Heart left ventricle (tissue), 16 donors: Measurements from ENCODE around the gene CLSTN2. TPM values are rescaled to one million over a fixed set of nuclear protein-coding genes. Genes with fewer than 3 reads are reported as not detected.
A peak's percentile ranks its signal among the peaks of the same experiment; 100 is the strongest.

Experiments used
- ATAC-seq, 4 donors: fragments of 200-7000 bp; cut with Tn5 transposase; one replicate each; pipeline ENCODE4 v1.9.1; 2020 to 2022; ENCODE audit warnings: moderate library complexity in 4 of 4, mild to moderate bottlenecking in 3 of 4, moderate number of reproducible peaks in 1 of 4
- DNase-seq, 5 donors: peaks; one replicate each; pipeline ENCODE4 v3.0.0-alpha.2; 2020
- H3K27ac ChIP-seq, 12 donors: fragments of 200-600 bp; sonication (generic) in 4 of 12; one replicate each; pipeline versions ENCODE4 v1.5.0 to v1.8.0; 2016 to 2022; ENCODE audit warnings: mild to moderate bottlenecking in 2 of 12
- H3K27me3 ChIP-seq, 9 donors: fragments of 200-600 bp; sonication (generic) in 2 of 9; one replicate each; pipeline versions ENCODE4 v1.5.1 to v1.8.0; 2016 to 2022; ENCODE audit warnings: mild to moderate bottlenecking in 3 of 9
- H3K36me3 ChIP-seq, 9 donors: fragments of 200-600 bp; sonication (generic) in 2 of 9; one replicate each; pipeline versions ENCODE4 v1.5.0 to v1.8.0; 2018 to 2022; ENCODE audit warnings: mild to moderate bottlenecking in 2 of 9
- H3K4me1 ChIP-seq, 12 donors: fragments of 200-600 bp; sonication (generic) in 4 of 12; one replicate each; pipeline versions ENCODE4 v1.5.0 to v1.8.0; 2016 to 2022; ENCODE audit warnings: mild to moderate bottlenecking in 3 of 12
- H3K4me3 ChIP-seq, 12 donors: fragments of 200-600 bp; sonication (generic) in 4 of 12; one replicate each; pipeline versions ENCODE4 v1.5.0 to v1.8.0; 2017 to 2022; ENCODE audit warnings: mild to moderate bottlenecking in 9 of 12, moderate library complexity in 4 of 12
- H3K9me3 ChIP-seq, 12 donors: fragments of 200-600 bp; sonication (generic) in 4 of 12; one replicate each; pipeline versions ENCODE4 v1.5.0 to v1.8.0; 2016 to 2022; ENCODE audit warnings: mild to moderate bottlenecking in 1 of 12
- CTCF ChIP-seq, 12 donors: fragments of 200-600 bp; sonication (generic) in 4 of 12; IDR thresholded peaks; one replicate each; pipeline versions ENCODE4 v1.5.0 to v1.8.0; 2018 to 2022; ENCODE audit warnings: antibody characterized with exemption in 12 of 12, mild to moderate bottlenecking in 5 of 12
- POLR2A ChIP-seq, 2 donors: fragments of 450-650 bp; IDR thresholded peaks; one replicate each; pipeline ENCODE4 v1.6.1; 2017; ENCODE audit warnings: antibody characterized with exemption in 2 of 2, mild to moderate bottlenecking in 2 of 2, moderate library complexity in 2 of 2
- WGBS, 4 donors: extraction: QIAGEN DNeasy Blood & Tissue Kit in 2 of 4; methylation state at CpG; one replicate each; pipeline versions ENCODE4 v1.1.5 to v1.1.7; 2013 to 2018; 5-methylcytosine and 5-hydroxymethylcytosine counted together
- intact Hi-C, 10 donors: fragments of 100-400 bp; cut with DNase I; formaldehyde crosslinking; loops; one replicate each; pipeline versions ENCODE4 v1.11.1 to v1.14.2; 2022
- polyA plus RNA-seq, 2 donors: library from polyadenylated mRNA; stranded (reverse); fragments of 200-250 nt; gene quantifications; one replicate each; pipeline ENCODE4 v1.2.3, GENCODE V29; 2013
- total RNA-seq, 9 donors: library from RNA; depleted of rRNA in 2 of 9; stranded (reverse); fragments of >200 nt in 2 of 9; fragmentation: NEBNext Ultra II Directional in 3 of 9; extraction: Animal tissue kit (Norgen Biotek cat#: 25700) in 3 of 9; gene quantifications; one replicate each; pipeline versions ENCODE4 v1.1.0 to v1.2.4, GENCODE V29; 2016 to 2023
- donor health status: ischemic (EF 13 %, LVEDD 7.1; RV severe dilation, severe dysfunction).
- donor health status: healthy with polysubstance abuse.
- donor health status: DM: no; HTN: yes; CAD: no.
- donor health status: DM: no; HTN: no; CAD: no.
- donor health status: ischemic (EF 25% LVEDD 6.9; RV normal size, moderate dysfunction).
- donor health status: ischemic (EF 25% LVEDD 5.7; RV mildly dilated, moderate dysfunction).
- donor health status: healthy.
- donor health status: DM: yes; HTN: yes; CAD: no.
- donor health status: ischemic (EF 35%, LVEDD 5.7; RV mildly dilated, moderate dysfunction).
- donor health status: nonischemic (EF 11% LVEDD 7.7; RV severe dilation, severe dysfunction).
- donor health status: DM: yes; HTN: yes; CAD: no.
- donor health status: PGD.
- donor health status: ischemic (EF 29% LVEDD 5.4; RV normal size, mild dysfunction).
- donor health status: nonischemic (EF 23%, LVEDD 6.1; RV moderate dilation, normal function).

Gene CLSTN2
- total and polyA plus RNA-seq, 11 donors: 0.69 to 7.6 (median 3.9) TPM

- peak overlapping the region in 4 of 12 donors; percentile 19 to 46 (median 27) for H3K27ac ChIP-seq
- DNase-seq: peak in 2 of 5 donors; percentile 37 to 61
Observed at GRCh38 chr3:140023616-140024530, 88.9 kb downstream of the CLSTN2 start.

GRCh38 chr3:140031170-140031569 lies 96.2 kb downstream of the CLSTN2 start:
- Histone ChIP-seq H3K36me3 (no peaks in the 10 kb centered on the region), H3K27me3 (no peaks in the 10 kb centered on the region), H3K4me1 (no peaks in the 10 kb centered on the region), H3K27ac (no peak overlapping the region), H3K4me3 (no peak overlapping the region), H3K9me3 (no peaks in the 10 kb centered on the region)
- ATAC-seq (no peak), DNase-seq (no peak)
- WGBS, 4 donors: 76 to 82% (median 80%) methylated on average over 4 of the region's 4 CpGs
- intact Hi-C loops: no loop called here
- TF ChIP-seq CTCF (IDR thresholded peaks at IDR 0.05) (no peak), POLR2A (IDR thresholded peaks at IDR 0.05) (no peak)

More at GRCh38 chr3:140023616-140024530, 88.9 kb downstream of the CLSTN2 start:
- Histone ChIP-seq H3K4me1 (peaks cover 0 to 24% (median 6%) of the 10 kb centered on the region in 12 donors), H3K9me3 (no peaks in the 10 kb centered on the region), H3K36me3 (no peaks in the 10 kb centered on the region), H3K27me3 (no peaks in the 10 kb centered on the region), H3K4me3 (no peak overlapping the region)
- ATAC-seq: peak in 3 of 4 donors; percentile 33 to 73 (median 72)
- intact Hi-C loops: no loop called here
- WGBS, 4 donors: 55 to 69% (median 61%) methylated on average over 9 to 12 of the region's 12 CpGs
- TF ChIP-seq POLR2A (IDR thresholded peaks at IDR 0.05): no peak
- no peak for TF ChIP-seq CTCF (IDR thresholded peaks at IDR 0.05)

GRCh38 chr3:140034058-140034457 lies 99.1 kb downstream of the CLSTN2 start:
- no peak for DNase-seq
- Histone ChIP-seq H3K4me1 (no peaks in the 10 kb centered on the region), H3K27me3 (no peaks in the 10 kb centered on the region), H3K36me3 (no peaks in the 10 kb centered on the region), H3K4me3 (no peak overlapping the region), H3K27ac (no peak overlapping the region), H3K9me3 (no peaks in the 10 kb centered on the region)
- no peak for ATAC-seq
- intact Hi-C loops: no loop called here
- no peak for TF ChIP-seq POLR2A (IDR thresholded peaks at IDR 0.05)
- TF ChIP-seq CTCF (IDR thresholded peaks at IDR 0.05): no peak

- H3K4me3 ChIP-seq: no peak overlapping the region
- TF ChIP-seq CTCF (IDR thresholded peaks at IDR 0.05): no peak
- no peak for TF ChIP-seq POLR2A (IDR thresholded peaks at IDR 0.05)
- DNase-seq: no peak
- no peak overlapping the region for H3K27ac ChIP-seq
- no peaks in the 10 kb centered on the region for H3K36me3 ChIP-seq
- intact Hi-C loops: no loop called here
- ATAC-seq: no peak
- H3K4me1 ChIP-seq: no peaks in the 10 kb centered on the region
- 41 to 65% (median 47%) methylated on average over 2 of the region's 2 CpGs for WGBS, 4 donors
- H3K9me3 ChIP-seq: no peaks in the 10 kb centered on the region
- H3K27me3 ChIP-seq: no peaks in the 10 kb centered on the region
Observed at GRCh38 chr3:140035871-140036270, 100.9 kb downstream of the CLSTN2 start.
